ENCODE results near the gene SOWAHD.

DNA sequence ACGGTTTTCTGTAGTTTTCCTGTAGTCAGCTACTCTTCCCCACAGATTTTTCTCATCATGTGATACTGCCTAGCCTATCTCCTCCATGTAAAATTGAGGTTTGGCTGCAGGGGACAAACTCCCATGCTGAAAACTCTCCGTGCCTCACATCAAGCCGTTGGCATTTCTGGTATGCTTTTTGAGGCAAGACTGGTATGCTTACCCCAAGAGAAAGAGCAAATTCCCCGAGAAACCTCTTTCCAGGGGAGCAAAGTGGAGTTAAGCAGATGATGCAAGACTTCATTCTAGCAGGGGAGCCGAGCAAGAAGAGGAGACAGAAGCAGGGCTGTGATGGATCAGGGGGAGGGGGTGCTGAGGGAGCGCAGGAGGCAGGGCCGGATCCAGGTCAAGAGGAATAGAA lies 4.8 kb downstream of the SOWAHD start:
- TF ChIP-seq CTCF (IDR thresholded peaks at IDR 0.05) = no peak
- no peak for TF ChIP-seq POLR2A (IDR thresholded peaks at IDR 0.05)

Measured in right lobe of liver (tissue), 4 donors.